Ascending aorta (tissue), 2 donors: ENCODE results near the gene CAMK1D. TPM values are rescaled to one million over a fixed set of nuclear protein-coding genes. Genes with fewer than 3 reads are reported as not detected.

Source experiments
- DNase-seq, 2 donors: peaks; one replicate each; pipeline ENCODE4 v3.0.0-alpha.2; 2019; ENCODE audit warnings: low spot score in 2 of 2
- H3K27ac ChIP-seq, 2 donors: fragments of 200-600 bp; sonication (generic); one replicate each; pipeline ENCODE4 v1.5.1; 2016 to 2017; ENCODE audit warnings: mild to moderate bottlenecking in 1 of 2
- H3K27me3 ChIP-seq: fragments of 200-600 bp; sonication (generic); one replicate; pipeline ENCODE4 v1.5.1; 2017
- H3K36me3 ChIP-seq, 2 donors: fragments of 200-600 bp; sonication (generic); one replicate each; pipeline ENCODE4 v1.5.1; 2016
- H3K4me1 ChIP-seq, 2 donors: fragments of 200-600 bp; sonication (generic); one replicate each; pipeline ENCODE4 v1.5.1; 2016 to 2017; ENCODE audit warnings: mild to moderate bottlenecking in 1 of 2
- H3K4me3 ChIP-seq, 2 donors: fragments of 200-600 bp; sonication (generic); one replicate each; pipeline ENCODE4 v1.5.1; 2016 to 2017; ENCODE audit warnings: mild to moderate bottlenecking in 1 of 2
- H3K9me3 ChIP-seq, 2 donors: fragments of 200-600 bp; sonication (generic); one replicate each; pipeline ENCODE4 v1.5.1; 2016
- CTCF ChIP-seq, 3 experiments: fragments of 200-600 bp in 2 of 3; fragments of 450-650 bp in 1 of 3; sonication (generic) in 2 of 3; IDR thresholded peaks; one replicate each; pipeline ENCODE4 v1.5.1; 2016 to 2019; ENCODE audit warnings: antibody characterized with exemption in 3 of 3, mild to moderate bottlenecking in 1 of 3, moderate library complexity in 1 of 3
- intact Hi-C: fragments of 100-400 bp; cut with DNase I; formaldehyde crosslinking; loops from one replicate; pipeline ENCODE4 v1.15.1; 2023
- total RNA-seq: library from RNA; depleted of rRNA; stranded (reverse); fragments of >200 nt; gene quantifications from one replicate; pipeline ENCODE4 v1.1.0, GENCODE V29; 2016

Gene CAMK1D
- total RNA-seq, 1 donor from 2014 or later = 4.2 TPM

DNA sequence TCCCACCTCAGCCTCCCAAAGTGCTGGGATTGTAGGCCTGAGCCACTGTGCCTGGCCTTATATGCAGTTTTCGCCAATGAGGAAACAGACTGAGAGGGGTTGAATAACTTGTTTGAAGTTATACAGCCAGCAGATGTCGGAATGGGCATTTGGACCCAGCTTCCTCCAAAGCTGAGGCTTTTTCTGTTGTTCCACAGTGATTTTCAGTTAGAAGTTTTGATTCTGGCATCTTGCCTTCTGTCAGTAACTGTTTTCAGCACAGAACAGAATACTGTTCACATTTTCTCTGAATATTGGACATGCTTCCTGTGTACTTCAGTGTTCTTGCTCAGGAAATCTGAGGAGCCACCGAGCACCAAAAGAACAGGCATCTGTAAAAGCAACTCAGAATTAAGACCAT, 287.2 kb downstream of the CAMK1D start:
- no peak for TF ChIP-seq CTCF (IDR thresholded peaks at IDR 0.05)
- no peak for DNase-seq
- no peaks in the 10 kb centered on the region for H3K4me1 ChIP-seq
- intact Hi-C loops = no loop called here
- H3K4me3 ChIP-seq = no peak overlapping the region
- H3K27me3 ChIP-seq = no peaks in the 10 kb centered on the region
- no peaks in the 10 kb centered on the region for H3K36me3 ChIP-seq
- no peak overlapping the region for H3K27ac ChIP-seq
- no peaks in the 10 kb centered on the region for H3K9me3 ChIP-seq

DNA sequence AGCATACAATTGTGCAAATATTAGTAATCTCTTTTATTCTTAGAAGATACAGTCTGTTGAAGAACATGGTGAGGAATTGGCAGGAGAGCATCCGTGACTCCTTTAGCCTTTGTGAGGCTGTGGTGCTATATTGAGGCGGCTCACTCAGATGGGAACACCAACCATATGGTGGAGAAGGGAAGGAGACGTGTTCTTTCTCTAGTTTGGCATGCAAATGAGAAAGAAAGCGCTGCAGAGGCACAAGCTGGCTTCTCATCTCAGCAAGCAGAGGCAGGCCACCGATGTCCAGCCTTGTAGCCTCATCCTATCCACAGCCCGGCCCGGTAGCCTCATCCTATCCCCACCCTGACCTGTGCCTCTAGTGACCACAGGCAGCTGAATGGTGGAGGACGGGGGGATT, 288.3 kb downstream of the CAMK1D start:
- H3K27ac ChIP-seq = no peak overlapping the region
- no peak for TF ChIP-seq CTCF (IDR thresholded peaks at IDR 0.05)
- no peaks in the 10 kb centered on the region for H3K27me3 ChIP-seq
- intact Hi-C loops = no loop called here
- H3K4me3 ChIP-seq = no peak overlapping the region
- DNase-seq = no peak
- H3K36me3 ChIP-seq = no peaks in the 10 kb centered on the region
- no peaks in the 10 kb centered on the region for H3K4me1 ChIP-seq
- H3K9me3 ChIP-seq = no peaks in the 10 kb centered on the region

DNA sequence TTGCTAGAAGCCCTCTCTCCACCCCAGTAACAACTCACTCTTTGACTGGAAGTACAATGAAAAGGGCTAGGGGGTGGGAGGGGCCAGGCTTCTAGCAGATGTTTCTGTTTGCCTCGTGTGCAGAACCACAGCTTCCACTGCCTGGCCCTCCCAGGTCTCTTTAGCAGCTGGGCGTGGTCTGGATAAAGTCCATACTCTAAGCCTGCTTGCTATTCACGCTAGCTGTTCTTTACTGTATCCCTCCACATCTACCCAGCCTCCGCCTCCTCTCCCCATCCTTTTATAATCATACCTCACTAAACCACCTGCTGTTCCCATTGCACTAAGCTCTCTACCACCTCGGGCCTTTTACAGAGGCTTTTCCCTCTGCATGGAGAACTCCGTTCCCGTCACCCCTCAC, 288.8 kb downstream of the CAMK1D start:
- no peaks in the 10 kb centered on the region for H3K36me3 ChIP-seq
- no peaks in the 10 kb centered on the region for H3K27me3 ChIP-seq
- no peak overlapping the region for H3K4me3 ChIP-seq
- H3K9me3 ChIP-seq = no peaks in the 10 kb centered on the region
- intact Hi-C loops = no loop called here
- no peak for DNase-seq
- TF ChIP-seq CTCF (IDR thresholded peaks at IDR 0.05) = no peak
- H3K4me1 ChIP-seq = no peaks in the 10 kb centered on the region
- no peak overlapping the region for H3K27ac ChIP-seq

DNA sequence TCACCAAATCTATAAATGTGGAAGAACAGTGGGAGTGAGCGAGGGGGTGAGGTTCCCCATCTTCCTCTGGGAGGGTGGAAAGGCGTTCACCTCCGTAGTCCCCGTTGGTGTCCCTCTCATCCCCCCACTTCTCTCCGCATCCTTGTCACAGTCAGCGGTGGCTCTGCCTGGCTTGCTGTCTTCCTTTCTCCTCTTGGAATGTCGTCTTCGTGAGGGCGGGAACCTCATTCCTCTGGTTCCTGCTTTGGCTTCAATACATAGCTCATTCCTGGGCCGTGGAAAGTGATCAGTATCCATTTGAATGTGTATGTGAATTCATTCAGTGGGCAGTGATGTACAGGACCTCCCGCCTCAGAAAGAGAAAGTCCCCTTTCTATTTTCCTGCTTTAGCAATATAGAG, 289.4 kb downstream of the CAMK1D start:
- TF ChIP-seq CTCF (IDR thresholded peaks at IDR 0.05) = no peak
- H3K9me3 ChIP-seq = no peaks in the 10 kb centered on the region
- DNase-seq = no peak
- no peaks in the 10 kb centered on the region for H3K36me3 ChIP-seq
- no peak overlapping the region for H3K27ac ChIP-seq
- H3K4me1 ChIP-seq = no peaks in the 10 kb centered on the region
- H3K27me3 ChIP-seq = no peaks in the 10 kb centered on the region
- intact Hi-C loops = no loop called here
- no peak overlapping the region for H3K4me3 ChIP-seq

- DNase-seq = no peak
- Histone ChIP-seq H3K27me3 (no peaks in the 10 kb centered on the region), H3K27ac (no peak overlapping the region), H3K4me1 (no peaks in the 10 kb centered on the region), H3K9me3 (no peaks in the 10 kb centered on the region), H3K36me3 (no peaks in the 10 kb centered on the region), H3K4me3 (no peak overlapping the region)
- intact Hi-C loops = no loop called here
- TF ChIP-seq CTCF (IDR thresholded peaks at IDR 0.05) = no peak
Observed at GRCh38 chr10:12639996-12640944, 290.9 kb downstream of the CAMK1D start.
